22Rv1 (cell line): Measurements from ENCODE around the gene NREP.

ENCODE experiments used
- ZFX ChIP-seq: fragments of 450-650 bp; IDR thresholded peaks from 2 replicates; pipeline ENCODE4 v1.6.1; 2017; ENCODE audit warnings: antibody characterized with exemption, borderline replicate concordance
- TF ChIP-seq, protein P1 (sequence below): fragments of 450-650 bp; IDR thresholded peaks from 2 replicates; pipeline ENCODE4 v1.5.1; 2017; ENCODE audit warnings: mild to moderate bottlenecking

DNA sequence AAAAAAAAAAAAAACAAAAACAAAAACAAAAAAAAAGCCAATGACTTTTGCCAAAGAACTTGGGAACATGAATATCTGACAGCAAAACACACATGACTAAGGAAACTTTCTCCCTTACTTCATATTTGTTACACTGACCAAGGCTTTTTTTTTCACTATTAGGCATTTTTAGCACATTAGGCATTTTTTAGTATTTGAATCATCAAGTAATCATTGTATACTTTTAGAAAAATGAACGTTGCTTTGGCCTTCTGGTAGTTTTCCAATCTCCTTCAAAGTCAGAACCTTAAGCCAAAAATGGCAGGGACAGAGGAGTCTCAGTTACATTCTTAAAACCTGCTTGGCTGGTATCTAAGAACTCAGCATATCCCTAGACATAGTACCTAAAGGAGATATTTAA is 19.3 kb downstream of the NREP start:
- TF ChIP-seq, protein P1, sequence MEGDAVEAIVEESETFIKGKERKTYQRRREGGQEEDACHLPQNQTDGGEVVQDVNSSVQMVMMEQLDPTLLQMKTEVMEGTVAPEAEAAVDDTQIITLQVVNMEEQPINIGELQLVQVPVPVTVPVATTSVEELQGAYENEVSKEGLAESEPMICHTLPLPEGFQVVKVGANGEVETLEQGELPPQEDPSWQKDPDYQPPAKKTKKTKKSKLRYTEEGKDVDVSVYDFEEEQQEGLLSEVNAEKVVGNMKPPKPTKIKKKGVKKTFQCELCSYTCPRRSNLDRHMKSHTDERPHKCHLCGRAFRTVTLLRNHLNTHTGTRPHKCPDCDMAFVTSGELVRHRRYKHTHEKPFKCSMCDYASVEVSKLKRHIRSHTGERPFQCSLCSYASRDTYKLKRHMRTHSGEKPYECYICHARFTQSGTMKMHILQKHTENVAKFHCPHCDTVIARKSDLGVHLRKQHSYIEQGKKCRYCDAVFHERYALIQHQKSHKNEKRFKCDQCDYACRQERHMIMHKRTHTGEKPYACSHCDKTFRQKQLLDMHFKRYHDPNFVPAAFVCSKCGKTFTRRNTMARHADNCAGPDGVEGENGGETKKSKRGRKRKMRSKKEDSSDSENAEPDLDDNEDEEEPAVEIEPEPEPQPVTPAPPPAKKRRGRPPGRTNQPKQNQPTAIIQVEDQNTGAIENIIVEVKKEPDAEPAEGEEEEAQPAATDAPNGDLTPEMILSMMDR: no peak
- no peak for TF ChIP-seq ZFX
